ENCODE measurements around the gene PTCH2. TPM values are rescaled to one million over a fixed set of nuclear protein-coding genes. Genes with fewer than 3 reads are reported as not detected.

Gene PTCH2
- total and polyA plus RNA-seq, 2 of the 13 experiments (the other 11 are each of a cell fraction or from before 2014, with no cell fraction given), result 0.60 to 1.5 TPM

- TF ChIP-seq ZNF580 (CRISPR knock-in tag; IDR thresholded peaks at IDR 0.05; ENCODE audit: borderline replicate concordance, low read depth) (no peak), SP5 (CRISPR knock-in tag; IDR thresholded peaks at IDR 0.05; ENCODE audit: borderline replicate concordance, low read depth) (no peak), ZSCAN20 (CRISPR knock-in tag; IDR thresholded peaks at IDR 0.05; ENCODE audit: borderline replicate concordance) (no peak), MIXL1 (CRISPR knock-in tag; IDR thresholded peaks at IDR 0.05) (no peak), ZBTB39 (CRISPR knock-in tag; IDR thresholded peaks at IDR 0.05) (no peak)
Measured at GRCh38 chr1:44862829-44863401, 19.9 kb upstream of the PTCH2 start (continued).

GRCh38 chr1:44860891-44861425 lies 17.9 kb upstream of the PTCH2 start:
- Histone ChIP-seq H4K20me1 (ENCODE audit: insufficient read depth, low read length) (no peaks in the 10 kb centered on the region), H3K4me3 (replicated peaks in 1 of 3; ENCODE audit: insufficient read depth in 1 of 3, low read depth in 2 of 3, low read length in 3 of 3) (no peak overlapping the region), H3K27ac (ENCODE audit: extremely low read length, insufficient read depth, low read length) (no peak overlapping the region), H3K36me3 (replicated peaks in 1 of 2; ENCODE audit: control insufficient read depth in 1 of 2, insufficient read depth in 2 of 2, low read length in 2 of 2) (no peaks in the 10 kb centered on the region; a peak in 2 of 5 replicates), H3K4me1 (ENCODE audit: insufficient read depth, low read length) (0 out of 2 replicates have a peak, but pooled peaks cover 1% of the 10 kb centered on the region), H2AFZ (ENCODE audit: low read length) (no peak overlapping the region), H3K9me3 (ENCODE audit: low read length) (no peaks in the 10 kb centered on the region), H3K9ac (ENCODE audit: insufficient read depth, low read depth, low read length) (no peak overlapping the region), H3K27me3 (ENCODE audit: control insufficient read depth in 1 of 2, insufficient read depth in 2 of 2, low read length in 2 of 2) (no peaks in the 10 kb centered on the region), H3K4me2 (ENCODE audit: low read depth, low read length) (no peak overlapping the region), H3K79me2 (ENCODE audit: insufficient read depth, low read length) (no peaks in the 10 kb centered on the region)
- FAIRE-seq, result no peak
- WGBS (ENCODE audit: low lambda C conversion rate), result 92% methylated on average over 1 of the region's 1 CpG
- no peak for TF ChIP-seq ZNF773 (CRISPR knock-in tag; IDR thresholded peaks at IDR 0.05; ENCODE audit: borderline replicate concordance)
- ChIA-PET POLR2A (no interaction called here), CTCF (ENCODE audit: low intra/inter-chr PET ratio, low total read pairs) (no interaction called here)
- intact Hi-C loops (cut with micrococcal nuclease; ENCODE audit: unreplicated experiment), result no loop called here
- in situ Hi-C loops (cut with HindIII; ENCODE audit: extremely low pct_ligation_motif_present, low pct_unique_long_range_greater_than_20kb), result no loop called here
- no peak for DNase-seq (ENCODE audit: low spot score)
- BruUV-seq (replicated peaks), result no TSS peak
- no peak for ATAC-seq

Measured in HepG2 (cell line).